GM12865 (cell line): ENCODE measurements around the gene NREP.

ENCODE experiments used
- DNase-seq: peaks from one replicate; pipeline ENCODE4 v3.0.0; 2010; ENCODE audit warnings: low read depth
- H3K4me3 ChIP-seq: 2 replicates; pipeline ENCODE4 v1.5.1; 2011; ENCODE audit warnings: mild to moderate bottlenecking, low read depth, low read length, control low read depth
- TF ChIP-seq, protein P1 (sequence below): IDR thresholded peaks from 2 replicates; pipeline ENCODE4 v1.5.1; 2011; ENCODE audit warnings: low read length, control low read depth, low read depth, inconsistent platforms; ENCODE audit not compliant: insufficient read depth; ENCODE audit errors: missing control alignments

NREP gene

DNA sequence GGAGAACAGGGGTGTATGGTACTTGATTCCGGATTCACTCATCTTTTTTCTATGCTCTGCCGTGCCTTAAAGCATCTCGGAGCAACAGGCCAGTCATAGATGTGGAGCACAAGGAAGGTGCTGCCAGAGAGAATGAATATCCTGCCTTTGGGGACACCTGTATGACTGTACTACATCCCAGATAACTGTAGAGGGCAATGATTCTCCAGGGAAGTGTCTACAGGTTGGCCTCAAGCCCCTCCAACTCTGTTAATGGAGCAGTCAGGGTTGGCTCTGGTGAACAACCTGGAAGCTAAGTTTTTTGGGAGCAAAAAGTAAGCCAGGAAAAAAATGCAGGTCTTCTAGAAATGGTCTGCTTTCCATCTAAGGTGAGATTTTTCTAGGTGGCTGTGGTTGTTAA lies 71.0 kb downstream of the NREP start:
- peak; percentile 38 for DNase-seq

DNA sequence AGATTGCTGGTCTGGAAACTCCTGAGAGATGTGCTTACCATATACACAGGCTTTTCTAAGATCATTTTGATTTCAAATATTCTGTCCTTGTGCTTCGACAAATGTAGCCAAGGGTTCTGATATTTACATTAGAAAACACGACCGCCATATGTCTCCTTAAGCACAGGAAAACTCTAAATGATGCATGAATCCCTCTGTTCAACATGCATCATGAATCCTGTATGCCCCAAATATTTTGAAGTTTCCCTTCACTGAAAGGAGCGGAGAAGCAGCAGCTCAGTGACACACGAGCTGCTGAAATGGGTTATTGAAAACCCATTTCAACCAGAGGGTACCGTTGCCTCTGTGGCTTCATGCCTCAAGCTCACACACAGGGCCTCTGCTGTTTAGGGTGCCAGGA lies 74.4 kb downstream of the NREP start:
- TF ChIP-seq, protein P1, sequence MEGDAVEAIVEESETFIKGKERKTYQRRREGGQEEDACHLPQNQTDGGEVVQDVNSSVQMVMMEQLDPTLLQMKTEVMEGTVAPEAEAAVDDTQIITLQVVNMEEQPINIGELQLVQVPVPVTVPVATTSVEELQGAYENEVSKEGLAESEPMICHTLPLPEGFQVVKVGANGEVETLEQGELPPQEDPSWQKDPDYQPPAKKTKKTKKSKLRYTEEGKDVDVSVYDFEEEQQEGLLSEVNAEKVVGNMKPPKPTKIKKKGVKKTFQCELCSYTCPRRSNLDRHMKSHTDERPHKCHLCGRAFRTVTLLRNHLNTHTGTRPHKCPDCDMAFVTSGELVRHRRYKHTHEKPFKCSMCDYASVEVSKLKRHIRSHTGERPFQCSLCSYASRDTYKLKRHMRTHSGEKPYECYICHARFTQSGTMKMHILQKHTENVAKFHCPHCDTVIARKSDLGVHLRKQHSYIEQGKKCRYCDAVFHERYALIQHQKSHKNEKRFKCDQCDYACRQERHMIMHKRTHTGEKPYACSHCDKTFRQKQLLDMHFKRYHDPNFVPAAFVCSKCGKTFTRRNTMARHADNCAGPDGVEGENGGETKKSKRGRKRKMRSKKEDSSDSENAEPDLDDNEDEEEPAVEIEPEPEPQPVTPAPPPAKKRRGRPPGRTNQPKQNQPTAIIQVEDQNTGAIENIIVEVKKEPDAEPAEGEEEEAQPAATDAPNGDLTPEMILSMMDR = no peak

More for the DNA sequence above, 71.0 kb downstream of the NREP start:
- no peak overlapping the region for H3K4me3 ChIP-seq
- TF ChIP-seq, protein P1 = no peak

DNA sequence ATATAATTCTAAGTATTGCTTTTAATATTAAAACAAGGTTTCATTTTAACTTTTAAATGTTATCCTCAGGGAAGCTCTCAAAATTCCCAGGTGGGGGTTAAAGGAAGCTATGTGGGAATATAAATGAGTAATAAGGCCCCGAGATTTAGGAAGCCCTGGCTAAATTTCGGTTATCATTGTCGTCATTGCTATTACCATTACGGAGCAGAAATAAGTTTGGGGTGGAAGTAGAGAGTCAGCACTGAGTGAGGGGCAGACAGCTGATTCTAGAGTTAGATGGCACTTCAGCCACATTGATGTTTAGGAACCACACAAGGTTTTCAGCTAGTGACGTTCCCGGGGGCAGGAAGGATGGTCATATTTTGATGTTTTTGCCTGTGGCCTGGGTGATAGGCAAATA lies 74.9 kb downstream of the NREP start:
- no peak for DNase-seq
- H3K4me3 ChIP-seq = no peak overlapping the region
- TF ChIP-seq, protein P1 = no peak

More for the DNA sequence above, 74.4 kb downstream of the NREP start:
- H3K4me3 ChIP-seq = no peak overlapping the region
- no peak for DNase-seq

DNA sequence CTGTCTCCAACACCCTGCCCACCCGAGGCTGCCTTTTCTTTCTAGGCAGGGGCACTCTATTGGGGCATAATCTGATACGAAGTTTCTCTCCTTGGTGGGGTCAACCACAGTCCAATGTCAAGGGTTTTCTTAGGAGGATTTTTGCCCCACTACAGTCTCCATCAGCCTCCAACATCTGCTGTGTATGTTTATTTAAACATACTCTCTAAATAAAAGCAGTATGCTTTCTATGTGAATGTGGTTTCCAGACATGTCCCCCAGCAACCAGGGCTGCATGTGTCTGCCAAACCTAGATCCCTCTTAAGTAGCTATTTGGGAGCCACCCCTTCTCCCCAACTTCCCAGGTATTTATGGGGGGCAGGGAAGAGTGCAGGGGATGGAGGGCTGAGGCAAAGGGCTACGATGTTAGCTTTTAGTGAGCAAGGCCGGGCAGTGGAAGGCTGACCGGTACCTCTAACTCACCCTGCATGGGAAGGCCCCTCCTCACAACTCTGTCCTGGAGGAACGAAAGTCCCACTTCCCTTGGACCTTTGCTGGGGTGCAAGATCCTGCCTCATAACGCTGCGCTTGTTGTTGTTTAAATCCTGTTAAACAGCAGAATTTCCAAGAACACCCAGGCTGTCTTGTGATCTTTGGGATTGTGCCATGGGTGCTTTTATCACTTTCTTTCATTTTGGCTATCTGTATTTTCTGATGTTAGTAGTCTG lies 75.4 kb downstream of the NREP start:
- TF ChIP-seq, protein P1 = no peak
- H3K4me3 ChIP-seq = no peak overlapping the region
- no peak for DNase-seq

DNA sequence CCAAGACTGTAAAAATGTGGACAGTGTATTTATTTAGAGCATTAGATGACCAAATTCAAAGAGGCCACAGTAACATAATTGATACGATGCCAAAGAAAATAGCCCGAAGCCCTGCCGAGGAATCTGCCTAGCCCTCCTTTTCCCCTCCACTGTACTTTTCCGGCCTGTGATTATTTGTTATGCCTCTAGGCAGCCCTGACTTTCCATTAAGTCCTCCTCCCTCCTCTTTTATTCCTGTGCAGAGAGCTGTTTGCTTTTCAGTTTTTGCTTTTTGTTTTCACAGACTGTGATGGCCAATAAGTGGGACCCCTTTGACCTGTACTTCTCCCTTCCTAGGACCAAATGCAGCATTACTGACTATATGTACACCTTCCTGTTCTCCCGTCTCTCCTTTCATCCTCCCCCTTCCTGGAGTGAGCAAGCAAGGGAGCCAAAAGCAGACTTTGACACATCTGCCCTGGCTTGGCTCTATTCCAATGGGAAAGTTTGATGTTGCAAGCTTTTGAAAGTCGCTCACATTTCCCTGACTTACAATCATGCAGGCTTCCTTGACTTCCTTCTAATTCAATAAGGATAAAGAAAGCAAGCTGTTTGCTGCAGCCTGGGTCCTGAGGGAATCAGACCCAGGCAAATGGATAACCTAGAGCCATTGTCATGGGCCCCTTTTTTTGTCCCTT lies 76.1 kb downstream of the NREP start:
- DNase-seq = no peak

DNA sequence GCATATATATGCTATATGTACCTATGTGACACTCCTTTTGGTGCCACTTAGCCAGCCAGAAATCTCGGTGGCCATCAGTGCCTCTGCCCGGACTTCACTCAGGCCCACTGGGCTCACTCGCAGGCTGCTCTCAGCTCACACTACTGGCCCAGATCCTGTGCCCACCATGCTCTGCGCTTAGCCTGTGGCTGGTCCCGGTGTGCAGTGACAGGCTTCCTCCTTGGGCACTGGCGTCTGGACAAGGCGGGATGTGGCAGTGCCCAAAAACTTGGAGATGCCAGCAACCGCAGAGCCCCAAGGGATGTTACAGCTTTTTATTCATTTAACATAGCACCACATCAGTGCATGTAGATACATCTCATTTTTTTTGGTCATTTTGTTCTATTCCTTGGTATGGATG lies 77.4 kb downstream of the NREP start:
- TF ChIP-seq, protein P1 = no peak
- no peak for DNase-seq
- no peak overlapping the region for H3K4me3 ChIP-seq

More for the DNA sequence above, 76.1 kb downstream of the NREP start:
- TF ChIP-seq, protein P1 = no peak
- H3K4me3 ChIP-seq = no peak overlapping the region
